GM12878 (cell line): Measurements from ENCODE around the gene RNF126. TPM values are rescaled to one million over a fixed set of nuclear protein-coding genes. Genes with fewer than 3 reads are reported as not detected.

Source experiments
- ATAC-seq: fragments of 200-7000 bp; cut with Tn5 transposase; 3 replicates; pipeline ENCODE4 v1.9.1; 2020; ENCODE audit warnings: mild to moderate bottlenecking, moderate library complexity
- BruUV-seq: library from RNA; stranded (reverse); fragments of 400-500 nt; replicated peaks from 2 replicates; lab custom pipeline; 2021; lab: Mats Ljungman, UMichigan
- CTCF ChIA-PET: fragments of 300-600 bp; sonication (Branson Sonifier 250); formaldehyde crosslinking; extraction: SDS; loops from one replicate; lab custom pipeline; 2021; ENCODE audit warnings: inconsistent platforms; lab: Yijun Ruan, JAX
- POLR2A ChIA-PET: fragments of 350-600 bp; formaldehyde crosslinking; extraction: SDS; loops from one replicate; lab custom pipeline; 2021; ENCODE audit warnings: inconsistent platforms; lab: Charles Lee
- RAD21 ChIA-PET: fragments of 300-600 bp; sonication (Branson Sonifier 250); formaldehyde crosslinking; loops from one replicate; lab custom pipeline; 2023; ENCODE audit warnings: antibody characterized with exemption; ENCODE audit not compliant: unreplicated experiment; lab: Charles Lee
- SMC1A ChIA-PET: fragments of 300-600 bp; sonication (Branson Sonifier 250); formaldehyde crosslinking; loops from one replicate; lab custom pipeline; 2023; ENCODE audit not compliant: unreplicated experiment, uncharacterized antibody; lab: Charles Lee
- DNase-seq: peaks from one replicate; pipeline ENCODE4 v3.0.0-alpha.2; 2011; ENCODE audit warnings: low read depth, low spot score
- FAIRE-seq: peaks from 3 replicates; lab custom pipeline; 2011; peaks lifted over from hg19 to GRCh38; lab: Jason Lieb, UNC
- H2AFZ ChIP-seq: 2 replicates; pipeline ENCODE4 v1.6.0; 2011; ENCODE audit warnings: low read depth, low read length, control low read depth; ENCODE audit not compliant: control insufficient read depth
- H3K27ac ChIP-seq: 2 replicates; pipeline ENCODE4 v1.5.1; 2011; ENCODE audit warnings: control low read depth; ENCODE audit not compliant: control insufficient read depth, insufficient read depth
- H3K27me3 ChIP-seq, 2 experiments: replicated peaks in 1 of 2; 2 replicates each; pipeline versions ENCODE4 v1.6.0 to v1.6.1; 2011; ENCODE audit warnings: low read length in 1 of 2; ENCODE audit not compliant: control insufficient read depth in 2 of 2, insufficient read depth in 2 of 2
- H3K36me3 ChIP-seq, 2 experiments: 2 replicates each; pipeline ENCODE4 v1.5.1; 2011; ENCODE audit warnings: low read length in 1 of 2; ENCODE audit not compliant: control insufficient read depth in 2 of 2, insufficient read depth in 2 of 2
- H3K4me1 ChIP-seq: 2 replicates; pipeline ENCODE4 v1.6.1; 2011; ENCODE audit warnings: mild to moderate bottlenecking, low read length, moderate library complexity, mixed read lengths; ENCODE audit not compliant: control insufficient read depth, insufficient read depth
- H3K4me2 ChIP-seq: 2 replicates; pipeline ENCODE4 v1.6.0; 2011; ENCODE audit warnings: control low read depth; ENCODE audit not compliant: control insufficient read depth, insufficient read depth
- H3K4me3 ChIP-seq: fragments of 200-600 bp; sonication (generic); 2 replicates; pipeline ENCODE4 v1.5.1; 2016
- H3K79me2 ChIP-seq: 2 replicates; pipeline ENCODE4 v1.6.0; 2011; ENCODE audit warnings: low read length; ENCODE audit not compliant: control insufficient read depth, insufficient read depth
- H3K9ac ChIP-seq: 2 replicates; pipeline ENCODE4 v1.8.0; 2011; ENCODE audit warnings: low read length, control low read depth, mixed read lengths; ENCODE audit not compliant: control insufficient read depth, insufficient read depth
- H3K9me3 ChIP-seq: replicated peaks from 3 replicates; pipeline ENCODE4 v1.5.1; 2011; ENCODE audit warnings: mild to moderate bottlenecking, low read length; ENCODE audit not compliant: control insufficient read depth, insufficient read depth
- H4K20me1 ChIP-seq: 2 replicates; pipeline ENCODE4 v1.6.0; 2011; ENCODE audit not compliant: control insufficient read depth, insufficient read depth
- CHD2 ChIP-seq: IDR thresholded peaks from 2 replicates; pipeline ENCODE4 v1.6.1; 2011; ENCODE audit warnings: low read depth, low read length, improper control_type of control experiment, borderline replicate concordance
- CUX1 ChIP-seq: IDR thresholded peaks from 2 replicates; pipeline ENCODE4 v1.6.1; 2012; ENCODE audit warnings: improper control_type of control experiment, low read depth, low read length; ENCODE audit not compliant: insufficient replicate concordance
- EGR1 ChIP-seq, 2 experiments: IDR thresholded peaks; 1 replicate in 1 of 2; 2 replicates in 1 of 2; pipeline ENCODE4 v1.6.1; 2011 to 2012; ENCODE audit warnings: low read depth in 2 of 2, low read length in 2 of 2, borderline replicate concordance in 1 of 2, mild to moderate bottlenecking in 1 of 2, moderate library complexity in 1 of 2
- ETV6 ChIP-seq, 2 experiments: fragments of 450-650 bp in 1 of 2; IDR thresholded peaks in 1 of 2; conservative IDR thresholded peaks in 1 of 2; 2 replicates each; pipeline ENCODE4 v1.6.1; 2014; ENCODE audit warnings: antibody characterized with exemption in 1 of 2, borderline replicate concordance in 1 of 2, low read depth in 1 of 2, mild to moderate bottlenecking in 1 of 2, moderate library complexity in 1 of 2
- KAT2A ChIP-seq: conservative IDR thresholded peaks from 2 replicates; pipeline ENCODE4 v1.6.1; 2011; ENCODE audit warnings: low read depth, low read length; ENCODE audit not compliant: control insufficient read depth
- SMARCA5 ChIP-seq: fragments of 450-650 bp; IDR thresholded peaks from 2 replicates; pipeline ENCODE4 v1.6.1; 2017; ENCODE audit warnings: mild to moderate bottlenecking
- SRF ChIP-seq, 2 experiments: IDR thresholded peaks; 2 replicates each; pipeline ENCODE4 v1.6.1; 2011; ENCODE audit warnings: low read depth in 2 of 2, low read length in 2 of 2, mild to moderate bottlenecking in 1 of 2, moderate library complexity in 1 of 2
- SUPT20H ChIP-seq: IDR thresholded peaks from 2 replicates; pipeline ENCODE4 v1.6.1; 2011; ENCODE audit warnings: low read depth, mild to moderate bottlenecking, low read length, moderate library complexity, borderline replicate concordance; ENCODE audit not compliant: control insufficient read depth
- USF1 ChIP-seq: IDR thresholded peaks from 2 replicates; pipeline ENCODE4 v1.6.1; 2011; ENCODE audit warnings: borderline replicate concordance, low read depth, mild to moderate bottlenecking, moderate library complexity, mixed read lengths, low read length; ENCODE audit not compliant: insufficient read depth; ENCODE audit errors: extremely low read length
- ZBTB33 ChIP-seq: fragments of 450-650 bp; IDR thresholded peaks from 2 replicates; pipeline ENCODE4 v1.6.1; 2017; ENCODE audit warnings: mild to moderate bottlenecking
- WGBS: methylation state at CpG from one replicate; pipeline ENCODE4 v1.1.6; 2016; ENCODE audit warnings: low lambda C conversion rate; ENCODE audit not compliant: insufficient replicate concordance, insufficient coverage; ENCODE audit errors: missing lambda C conversion rate; 5-methylcytosine and 5-hydroxymethylcytosine counted together
- in situ Hi-C: fragments of 300-500 bp; cut with MboI; formaldehyde crosslinking; loops from 9 replicates; pipeline ENCODE4 v1.14.3; 2018; ENCODE audit warnings: mixed read lengths
- intact Hi-C: fragments of 100-400 bp; cut with micrococcal nuclease; formaldehyde crosslinking; loops from one replicate; pipeline ENCODE4 v1.14.2; 2022; ENCODE audit not compliant: unreplicated experiment
- polyA plus RNA-seq, 11 experiments: library from polyadenylated mRNA; depleted of rRNA in 4 of 11; unstranded in 6 of 11; stranded (reverse) in 5 of 11; fragments of >200 nt; fragmentation: Nextera tagmentation in 4 of 11; fragmentation: Illumina TruSeq in 1 of 11; extraction: Ambion mirVana in 4 of 11; extraction: Trizol in 1 of 11; gene quantifications; 1 replicate in 1 of 11; 2 replicates in 10 of 11; pipeline versions ENCODE4 v1.2.1 to v1.2.3, GENCODE V29; 2011 to 2016; ENCODE audit warnings: inconsistent platforms in 2 of 11, missing spikeins in 2 of 11, low read depth in 1 of 11
- total RNA-seq, 4 experiments: library from RNA; depleted of rRNA in 3 of 4; stranded (reverse); fragments of >200 nt in 3 of 4; fragmentation: Illumina TruSeq in 1 of 4; extraction: Trizol in 1 of 4; gene quantifications; 2 replicates each; pipeline versions ENCODE4 v1.2.1 to v1.2.3, GENCODE V29; 2013 to 2021
- TF ChIP-seq, protein P1 (sequence below): IDR thresholded peaks from 2 replicates; pipeline ENCODE4 v1.6.1; 2012; ENCODE audit warnings: low read depth, low read length, improper control_type of control experiment

The RNF126 gene
- total and polyA plus RNA-seq, 10 of the 15 experiments (the other 5 are each of a cell fraction or from before 2014, with no cell fraction given): 0.45 to 100 (median 50.6) TPM

- TF ChIP-seq USF1: peak; percentile 8
- TF ChIP-seq CHD2: no peak
- TF ChIP-seq EGR1 (IDR thresholded peaks at IDR 0.05; ENCODE audit: borderline replicate concordance in 1 of 2, low read depth in 2 of 2, low read length in 2 of 2): peak; percentile 89 to 92
- no peak for TF ChIP-seq SUPT20H
- no peak for TF ChIP-seq ETV6 (conservative IDR thresholded peaks at IDR 0.05 in 1 of 2, IDR thresholded peaks at IDR 0.05 in 1 of 2; ENCODE audit: borderline replicate concordance in 1 of 2, low read depth in 1 of 2)
- peak; percentile 78 for TF ChIP-seq SMARCA5
- peak; percentile 70 for TF ChIP-seq ZBTB33
- TF ChIP-seq, all 136 proteins: peak for 28
Observed at GRCh38 chr19:662962-663681, at the start of gene RNF126 (continued).

DNA sequence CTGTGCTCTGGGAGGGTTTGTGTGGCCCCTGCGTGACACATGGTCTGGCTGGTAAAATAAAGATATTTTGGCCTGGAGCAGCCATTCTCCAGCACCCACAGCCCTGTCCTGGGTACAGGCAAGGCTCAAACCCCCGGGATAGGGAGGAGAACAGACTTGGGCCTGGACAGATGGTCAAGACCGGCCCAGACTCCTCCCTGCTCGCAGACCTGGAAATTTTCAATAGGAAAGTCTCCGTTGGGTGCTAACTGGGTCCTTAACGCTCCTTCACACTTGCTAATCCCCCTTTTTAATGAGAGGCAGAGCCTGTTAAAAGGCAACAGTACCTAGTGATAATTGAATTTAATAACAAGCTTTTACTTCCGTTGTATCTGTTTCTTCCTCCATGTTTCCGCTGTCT lies 48.2 kb upstream of the RNF126 start:
- 19% methylated on average over 8 of the region's 8 CpGs for WGBS
- DNase-seq: no peak
- ChIA-PET POLR2A (no interaction called here), SMC1A (no interaction called here), CTCF (no interaction called here), RAD21 (no interaction called here)
- Histone ChIP-seq H3K36me3 (no peaks in the 10 kb centered on the region), H4K20me1 (no peaks in the 10 kb centered on the region), H3K4me2 (no peak overlapping the region), H3K4me1 (no peaks in the 10 kb centered on the region), H3K27me3 (peaks cover 0 to 2% of the 10 kb centered on the region in 2 experiments; a peak in 2 of 4 replicates), H3K9ac (no peak overlapping the region), H3K79me2 (no peaks in the 10 kb centered on the region), H3K4me3 (no peak overlapping the region), H3K9me3 (peaks cover 5% of the 10 kb centered on the region; the same call in 1 of the 3 replicates), H3K27ac (no peak overlapping the region), H2AFZ (no peak overlapping the region)
- no TSS peak for BruUV-seq
- intact Hi-C loops (no loop called here), in situ Hi-C loops (no loop called here)
- no peak for FAIRE-seq
- ATAC-seq: no peak
- TF ChIP-seq, protein P1, sequence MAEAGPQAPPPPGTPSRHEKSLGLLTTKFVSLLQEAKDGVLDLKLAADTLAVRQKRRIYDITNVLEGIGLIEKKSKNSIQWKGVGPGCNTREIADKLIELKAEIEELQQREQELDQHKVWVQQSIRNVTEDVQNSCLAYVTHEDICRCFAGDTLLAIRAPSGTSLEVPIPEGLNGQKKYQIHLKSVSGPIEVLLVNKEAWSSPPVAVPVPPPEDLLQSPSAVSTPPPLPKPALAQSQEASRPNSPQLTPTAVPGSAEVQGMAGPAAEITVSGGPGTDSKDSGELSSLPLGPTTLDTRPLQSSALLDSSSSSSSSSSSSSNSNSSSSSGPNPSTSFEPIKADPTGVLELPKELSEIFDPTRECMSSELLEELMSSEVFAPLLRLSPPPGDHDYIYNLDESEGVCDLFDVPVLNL: no peak
- TF ChIP-seq KAT2A (no peak), SRF (IDR thresholded peaks at IDR 0.05; ENCODE audit: low read depth in 2 of 2, low read length in 2 of 2) (no peak), CUX1 (no peak)
